Epithelial cell of prostate (primary cell): ENCODE data around the gene ATP2A1.
"Not testable (repeated sequence)": the region's sequence is repeated elsewhere in the genome, so short reads cannot be mapped to it uniquely, and the experiment has no call there.

Experiments
- DNase-seq: peaks from one replicate; pipeline ENCODE4 v3.0.0-alpha.2; 2011; ENCODE audit warnings: low read depth, low spot score
- H3K27ac ChIP-seq: fragments of 450-650 bp; 2 replicates; pipeline ENCODE4 v1.5.1; 2017; ENCODE audit warnings: mild to moderate bottlenecking

Gene ATP2A1

DNA sequence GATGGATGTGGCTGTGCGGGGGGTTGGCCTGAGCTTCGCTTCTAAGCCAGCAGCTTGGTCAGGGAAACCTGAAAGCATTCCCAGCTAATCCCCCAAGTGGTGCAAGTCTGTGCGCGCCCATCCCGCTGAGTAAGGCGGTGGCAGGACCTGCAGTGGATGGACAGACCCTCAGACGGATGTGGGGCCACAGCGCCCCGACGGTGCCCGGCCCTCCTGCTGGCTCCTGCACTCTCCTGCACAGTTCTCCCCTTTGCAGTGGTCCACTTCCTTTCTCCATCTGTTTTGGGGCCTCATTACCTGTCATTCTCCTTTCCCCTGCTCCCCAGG is 2.3 kb downstream of the ATP2A1 start:
- no peak for DNase-seq
- H3K27ac ChIP-seq: no peak overlapping the region

DNA sequence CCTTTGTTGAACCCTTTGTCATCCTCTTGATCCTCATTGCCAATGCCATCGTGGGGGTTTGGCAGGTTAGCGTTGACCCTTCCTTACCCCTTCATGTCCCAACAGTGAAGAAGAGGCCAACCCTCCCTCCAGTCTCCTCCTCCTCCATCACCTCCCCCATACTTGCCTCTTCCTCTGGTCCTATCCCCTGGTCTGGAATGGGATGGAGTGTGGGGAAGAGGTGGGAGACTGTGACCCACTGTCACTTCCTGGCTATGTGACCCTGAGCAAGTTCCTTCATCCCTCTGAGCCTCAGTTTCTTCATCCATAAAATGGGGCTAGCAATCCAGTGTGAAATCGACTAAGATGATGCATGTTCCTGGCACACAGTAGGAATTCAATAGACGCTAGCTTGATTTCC is 2.7 kb downstream of the ATP2A1 start:
- no peak overlapping the region for H3K27ac ChIP-seq
- no peak for DNase-seq

DNA sequence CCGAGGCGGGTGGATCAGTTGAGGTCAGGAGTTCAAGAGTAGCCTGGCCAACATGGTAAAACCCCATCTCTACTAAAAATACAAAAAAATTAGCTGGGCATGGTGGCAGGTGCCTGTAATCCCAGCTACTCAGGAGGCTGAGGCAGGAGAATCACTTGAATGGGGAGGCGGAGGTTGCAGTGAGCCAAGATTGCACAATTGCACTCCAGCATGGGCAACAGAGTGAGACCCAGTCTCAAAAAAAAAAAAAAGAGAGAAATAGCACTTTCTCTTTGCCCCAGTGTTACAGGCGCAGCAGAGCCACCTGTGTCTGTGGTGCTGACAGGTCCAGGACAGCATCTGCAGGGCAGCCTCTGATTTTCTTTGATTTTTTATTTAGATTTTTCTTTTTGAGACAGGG is 3.3 kb downstream of the ATP2A1 start:
- DNase-seq, H3K27ac ChIP-seq: not testable (repeated sequence)

DNA sequence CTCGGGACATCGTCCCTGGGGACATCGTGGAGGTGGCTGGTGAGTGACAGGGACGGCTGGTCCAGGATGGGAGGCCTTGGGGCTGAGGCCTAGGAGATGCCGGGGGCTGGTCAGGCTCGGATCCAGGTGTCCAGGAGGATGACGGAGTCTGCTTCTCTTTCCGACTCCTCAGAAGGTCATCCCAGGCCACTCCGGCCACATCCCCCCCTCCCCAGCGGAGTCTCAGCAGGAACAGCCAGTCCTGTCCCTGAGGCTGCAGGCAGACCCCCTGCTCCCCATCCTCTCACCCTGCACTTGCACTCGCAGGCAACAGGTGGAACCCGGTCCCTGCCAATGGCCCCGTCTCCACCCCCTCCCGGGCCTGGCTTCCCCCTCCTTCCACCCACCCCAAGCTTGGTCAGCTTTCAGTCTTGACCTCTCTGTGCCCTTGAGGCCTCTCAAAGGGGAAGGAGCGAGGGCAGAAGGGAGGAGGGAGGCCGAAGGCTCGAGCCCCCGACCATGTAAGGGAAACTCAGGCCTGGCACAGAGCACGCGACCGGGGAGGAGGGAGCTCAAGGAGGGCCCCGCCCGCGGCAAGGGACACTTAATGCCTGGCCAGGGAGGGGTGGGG is 4.4 kb downstream of the ATP2A1 start:
- H3K27ac ChIP-seq: no peak overlapping the region
- DNase-seq: no peak

DNA sequence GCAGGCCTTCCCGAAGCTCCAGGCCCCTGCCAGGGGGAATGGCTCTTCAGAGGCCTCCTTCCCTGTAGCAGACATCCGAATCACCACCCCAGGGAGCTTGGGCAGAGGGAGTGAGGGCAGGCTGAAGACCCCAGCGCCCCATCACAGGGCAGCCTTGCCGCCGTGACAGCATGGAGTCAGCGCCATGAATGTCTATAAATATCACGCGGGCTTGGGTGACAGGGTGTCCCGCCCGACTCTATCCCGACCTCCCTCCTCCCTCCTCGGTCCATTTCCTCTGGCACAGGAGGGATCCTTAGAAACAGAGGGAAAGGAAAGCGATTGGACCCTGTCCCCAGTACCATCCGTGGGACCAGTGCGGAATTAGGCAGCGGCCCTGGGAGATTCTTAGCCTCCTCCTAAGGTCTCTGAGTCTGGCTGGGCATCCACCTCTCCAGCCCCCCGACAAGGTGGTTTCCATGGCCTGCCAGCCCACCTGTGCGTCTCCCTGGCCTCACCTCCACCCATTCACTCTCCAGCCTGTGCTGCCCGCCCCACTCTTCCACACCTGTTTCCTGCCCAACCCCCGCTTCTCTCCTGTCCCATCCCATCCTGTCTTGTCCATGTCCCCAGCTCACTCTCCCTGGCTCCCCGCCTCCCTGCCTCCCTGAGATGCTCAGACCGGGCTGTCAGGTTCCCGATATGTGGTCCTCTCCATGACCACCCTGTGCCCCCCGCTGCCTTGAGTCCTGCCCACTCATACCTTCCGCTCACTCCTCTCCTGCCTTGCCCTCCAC is 5.1 kb downstream of the ATP2A1 start:
- no peak overlapping the region for H3K27ac ChIP-seq
- no peak for DNase-seq

DNA sequence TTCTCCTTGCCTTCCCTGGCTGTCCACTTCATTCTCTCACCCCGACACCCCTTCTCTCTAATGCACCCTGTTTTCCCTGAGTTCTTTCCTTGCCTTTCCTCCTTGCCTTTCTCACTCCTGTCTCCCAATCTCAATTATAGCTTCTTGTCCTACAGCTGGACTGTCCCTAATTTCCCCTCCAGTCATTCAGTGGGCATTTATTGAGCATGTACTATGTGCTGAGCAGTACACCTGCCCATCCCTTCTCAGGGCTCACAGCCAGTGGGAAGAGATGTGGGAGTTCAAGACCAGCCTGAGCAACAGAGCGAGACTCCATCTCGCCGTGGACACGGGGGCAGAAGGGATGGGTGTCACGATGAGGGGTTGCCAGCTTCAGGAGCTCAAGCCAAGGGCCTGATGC is 5.8 kb downstream of the ATP2A1 start:
- no peak for DNase-seq
- no peak overlapping the region for H3K27ac ChIP-seq

DNA sequence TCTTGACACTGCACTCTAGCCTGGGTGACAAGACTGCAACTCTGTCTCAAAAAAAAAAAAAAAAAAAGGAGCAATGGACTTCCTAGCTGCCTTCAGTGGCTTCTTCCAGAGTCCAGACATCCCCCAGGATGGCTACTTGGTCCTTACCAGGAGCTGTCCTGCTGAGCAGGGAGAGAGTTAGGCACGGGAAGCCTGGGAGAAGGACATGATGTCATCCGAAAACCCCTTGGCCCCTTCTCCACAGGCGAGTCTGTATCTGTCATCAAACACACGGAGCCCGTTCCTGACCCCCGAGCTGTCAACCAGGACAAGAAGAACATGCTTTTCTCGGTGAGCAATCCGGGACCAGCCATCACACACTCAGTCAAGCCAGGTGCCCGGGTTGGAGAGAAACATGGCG is 8.7 kb downstream of the ATP2A1 start:
- no peak for DNase-seq
- H3K27ac ChIP-seq: no peak overlapping the region

DNA sequence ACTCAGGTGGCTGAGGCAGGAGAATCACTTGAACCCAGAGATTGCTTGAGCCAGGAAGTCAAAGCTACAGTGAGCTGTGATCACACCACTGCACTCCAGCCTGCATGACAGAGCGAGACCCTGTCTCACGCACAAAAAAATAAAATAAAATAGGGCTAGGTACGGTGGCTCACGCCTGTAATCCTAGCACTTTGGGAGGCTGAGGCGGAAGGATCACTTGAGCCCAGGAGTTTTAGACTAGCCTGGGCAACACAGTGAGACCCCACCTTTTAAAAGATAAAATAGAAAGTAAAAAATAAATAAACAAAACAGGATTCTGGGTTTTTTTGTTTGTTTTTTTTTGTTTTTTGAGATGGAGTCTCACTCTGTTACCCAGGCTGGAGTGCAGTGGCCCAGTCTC is 12.1 kb downstream of the ATP2A1 start:
- DNase-seq, H3K27ac ChIP-seq: not testable (repeated sequence)

DNA sequence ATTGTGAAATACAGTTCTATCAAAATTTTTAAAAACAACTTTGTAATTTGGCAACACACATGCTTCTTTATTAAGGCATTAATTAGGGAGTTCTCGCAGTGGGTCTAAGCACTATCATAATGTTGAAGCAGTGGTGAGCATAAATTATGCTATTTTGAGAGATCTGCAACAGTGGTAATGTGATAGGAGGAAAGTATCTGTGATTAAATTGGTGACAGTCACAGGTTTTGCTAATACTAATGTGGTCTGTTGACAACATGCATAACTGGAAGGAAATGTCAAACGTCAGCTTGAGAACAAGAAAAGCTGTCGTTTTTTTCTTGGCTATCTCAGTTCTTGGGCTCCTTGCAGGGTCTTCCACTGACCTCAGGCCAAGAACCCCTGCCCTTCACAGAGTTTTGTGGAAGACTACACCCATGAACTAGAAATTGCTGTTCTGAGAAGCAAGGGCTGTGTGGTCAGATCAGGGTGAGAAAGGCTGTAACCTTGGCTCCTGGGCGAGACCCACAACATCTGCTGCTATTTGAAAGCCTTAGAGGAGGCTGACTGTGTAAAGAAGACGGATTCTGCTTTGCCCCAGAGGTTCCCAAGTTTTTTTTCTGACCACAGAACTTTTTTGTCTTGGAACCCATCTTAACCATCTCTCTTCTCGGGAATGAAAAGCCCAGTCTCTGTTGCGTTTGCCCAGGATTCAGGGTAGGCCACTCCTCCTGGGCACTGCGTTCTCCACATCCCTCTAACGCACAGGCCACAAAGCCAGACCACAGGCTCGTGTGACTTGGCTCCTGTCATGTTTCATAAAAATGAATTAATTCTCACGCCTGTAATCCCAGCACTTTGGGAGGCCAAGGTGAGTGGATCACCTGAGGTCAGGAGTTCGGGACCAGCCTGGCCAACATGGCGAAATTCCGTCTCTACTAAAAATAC is 13.9 kb downstream of the ATP2A1 start:
- no peak overlapping the region for H3K27ac ChIP-seq

DNA sequence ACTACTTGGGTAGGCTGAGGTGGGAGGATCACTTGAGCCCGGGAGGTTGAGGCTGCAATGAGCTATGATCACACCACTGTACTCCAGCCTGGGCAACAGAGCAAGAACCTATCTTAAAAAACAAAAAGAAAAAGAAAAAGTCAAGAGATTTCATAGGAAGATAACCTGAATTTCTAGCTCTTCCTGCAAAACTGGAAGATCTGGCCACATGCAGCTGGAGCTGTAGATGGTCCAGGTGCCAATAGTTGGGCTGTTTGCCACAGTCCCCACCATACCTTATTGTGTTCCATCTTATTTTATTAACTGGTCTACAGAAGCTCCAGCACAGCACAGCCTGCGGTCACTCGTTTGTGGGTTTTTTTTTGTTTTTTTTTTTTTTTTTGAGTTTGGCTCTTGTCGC is 15.0 kb downstream of the ATP2A1 start:
- no peak for DNase-seq

More for the DNA sequence above, 13.9 kb downstream of the ATP2A1 start:
- no peak for DNase-seq

DNA sequence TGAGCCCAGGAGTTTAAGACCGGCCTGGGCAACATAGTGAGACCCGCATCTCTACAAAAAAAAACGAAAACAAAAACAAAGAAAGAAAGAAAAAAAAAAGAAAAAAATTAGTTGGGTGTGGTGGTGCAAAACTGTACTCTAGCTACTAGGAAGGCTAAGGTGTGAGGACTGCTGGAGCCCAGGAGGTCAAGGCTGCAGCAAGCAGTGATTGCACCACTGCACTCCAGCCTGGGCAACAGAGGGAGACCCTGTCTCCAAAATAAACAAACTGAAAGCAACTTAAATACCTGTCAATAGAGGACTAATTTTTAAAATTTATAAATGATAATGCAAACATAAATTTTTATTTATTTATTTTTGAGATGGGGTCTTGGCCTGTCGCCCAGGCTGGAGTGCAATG is 17.3 kb downstream of the ATP2A1 start:
- no peak for DNase-seq
- no peak overlapping the region for H3K27ac ChIP-seq

More for the DNA sequence above, 15.0 kb downstream of the ATP2A1 start:
- no peak overlapping the region for H3K27ac ChIP-seq

DNA sequence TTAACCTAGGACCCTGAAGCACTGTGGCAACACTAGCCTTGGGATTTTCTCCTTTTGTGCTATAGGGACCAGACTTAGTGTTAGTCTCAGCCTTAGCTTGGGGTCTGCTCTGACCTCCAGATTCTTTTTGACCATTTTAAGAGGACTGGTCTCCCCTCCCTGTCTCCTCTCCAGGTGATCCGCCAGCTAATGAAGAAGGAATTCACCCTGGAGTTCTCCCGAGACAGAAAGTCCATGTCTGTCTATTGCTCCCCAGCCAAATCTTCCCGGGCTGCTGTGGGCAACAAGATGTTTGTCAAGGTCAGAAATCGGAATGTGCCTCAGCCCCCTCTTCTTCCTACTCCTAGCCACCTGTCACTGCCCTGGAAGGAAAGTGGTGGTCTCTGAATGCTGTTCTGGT is 19.5 kb downstream of the ATP2A1 start:
- no peak overlapping the region for H3K27ac ChIP-seq
- DNase-seq: no peak

DNA sequence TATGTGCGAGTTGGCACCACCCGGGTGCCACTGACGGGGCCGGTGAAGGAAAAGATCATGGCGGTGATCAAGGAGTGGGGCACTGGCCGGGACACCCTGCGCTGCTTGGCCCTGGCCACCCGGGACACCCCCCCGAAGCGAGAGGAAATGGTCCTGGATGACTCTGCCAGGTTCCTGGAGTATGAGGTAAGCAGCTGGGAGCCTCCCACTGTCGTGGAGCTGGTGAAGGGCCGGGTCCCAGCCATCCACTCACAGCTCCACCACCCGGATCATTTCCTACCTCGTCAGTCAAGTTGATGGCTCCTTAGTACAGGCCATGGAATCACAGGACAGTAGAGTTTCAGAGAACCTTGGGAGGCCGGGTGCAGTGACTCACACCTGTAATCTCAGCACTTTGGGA is 20.0 kb downstream of the ATP2A1 start:
- no peak for DNase-seq

DNA sequence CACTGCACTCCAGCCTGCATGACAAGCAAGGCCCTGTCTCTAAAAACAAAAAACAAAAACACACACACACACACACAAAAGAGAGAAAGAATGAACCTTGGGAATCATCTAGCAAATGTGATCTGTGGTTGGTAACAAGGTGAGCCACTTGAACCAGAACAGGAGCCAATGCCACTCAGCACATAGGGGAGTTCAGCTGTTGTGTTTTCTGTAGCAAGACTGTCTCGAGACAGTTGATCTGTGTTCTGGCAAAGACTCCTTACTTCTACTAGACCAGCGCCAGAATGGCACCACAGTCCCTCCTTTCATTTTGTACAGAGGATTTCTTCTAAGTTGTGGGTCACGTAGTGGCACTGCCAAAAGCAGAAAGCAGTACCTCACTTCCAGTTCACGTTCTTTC is 20.7 kb downstream of the ATP2A1 start:
- DNase-seq: no peak
- no peak overlapping the region for H3K27ac ChIP-seq

More for the DNA sequence above, 20.0 kb downstream of the ATP2A1 start:
- no peak overlapping the region for H3K27ac ChIP-seq

DNA sequence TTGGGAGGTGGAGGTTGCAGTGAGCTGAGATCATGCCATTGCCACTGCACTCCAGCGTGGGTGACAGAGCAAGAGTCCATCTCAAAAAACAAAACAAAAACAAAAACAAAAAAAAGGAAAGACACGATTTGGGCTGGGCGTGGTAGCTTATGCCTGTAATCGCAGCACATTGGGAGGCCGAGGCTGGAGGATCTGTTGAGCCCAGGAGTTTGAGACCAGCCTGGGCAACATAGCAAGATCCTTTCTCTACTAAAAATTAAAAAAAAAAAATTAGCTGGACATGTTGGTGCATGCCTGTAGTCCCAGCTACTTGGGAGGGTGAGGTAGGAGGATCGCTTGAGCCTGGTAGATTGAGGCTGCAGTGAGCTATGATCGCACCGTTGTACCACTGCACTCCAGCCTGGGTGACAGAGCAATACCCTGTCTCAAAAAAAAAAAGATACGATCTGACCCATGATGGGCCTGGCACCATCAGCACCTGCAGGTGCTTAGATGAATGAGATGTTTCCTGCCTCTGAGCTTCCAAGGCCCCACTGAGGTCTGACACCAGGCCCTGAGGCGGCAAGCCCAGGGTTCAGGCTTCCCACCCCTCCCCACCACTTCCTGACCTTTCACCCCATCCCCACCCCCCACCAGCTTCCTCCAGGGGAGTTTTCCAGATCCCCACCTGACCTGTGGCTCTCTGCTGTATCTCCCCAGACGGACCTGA is 21.7 kb downstream of the ATP2A1 start:
- no peak for DNase-seq
- H3K27ac ChIP-seq: no peak overlapping the region

DNA sequence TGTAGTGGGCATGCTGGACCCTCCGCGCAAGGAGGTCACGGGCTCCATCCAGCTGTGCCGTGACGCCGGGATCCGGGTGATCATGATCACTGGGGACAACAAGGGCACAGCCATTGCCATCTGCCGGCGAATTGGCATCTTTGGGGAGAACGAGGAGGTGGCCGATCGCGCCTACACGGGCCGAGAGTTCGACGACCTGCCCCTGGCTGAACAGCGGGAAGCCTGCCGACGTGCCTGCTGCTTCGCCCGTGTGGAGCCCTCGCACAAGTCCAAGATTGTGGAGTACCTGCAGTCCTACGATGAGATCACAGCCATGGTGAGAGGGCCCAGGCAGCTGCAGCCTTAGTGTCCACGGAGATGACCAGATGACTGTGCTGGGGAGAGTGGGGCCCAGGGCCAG is 22.3 kb downstream of the ATP2A1 start:
- no peak overlapping the region for H3K27ac ChIP-seq
- DNase-seq: no peak

DNA sequence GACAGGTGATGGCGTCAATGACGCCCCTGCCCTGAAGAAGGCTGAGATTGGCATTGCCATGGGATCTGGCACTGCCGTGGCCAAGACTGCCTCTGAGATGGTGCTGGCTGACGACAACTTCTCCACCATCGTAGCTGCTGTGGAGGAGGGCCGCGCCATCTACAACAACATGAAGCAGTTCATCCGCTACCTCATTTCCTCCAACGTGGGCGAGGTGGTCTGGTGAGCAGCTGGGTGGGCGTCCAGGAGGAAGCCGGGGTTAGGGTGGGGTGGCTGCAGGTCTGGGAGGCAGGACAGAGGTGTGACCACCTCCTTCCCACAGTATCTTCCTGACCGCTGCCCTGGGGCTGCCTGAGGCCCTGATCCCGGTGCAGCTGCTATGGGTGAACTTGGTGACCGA is 23.6 kb downstream of the ATP2A1 start:
- no peak overlapping the region for H3K27ac ChIP-seq
- DNase-seq: no peak

DNA sequence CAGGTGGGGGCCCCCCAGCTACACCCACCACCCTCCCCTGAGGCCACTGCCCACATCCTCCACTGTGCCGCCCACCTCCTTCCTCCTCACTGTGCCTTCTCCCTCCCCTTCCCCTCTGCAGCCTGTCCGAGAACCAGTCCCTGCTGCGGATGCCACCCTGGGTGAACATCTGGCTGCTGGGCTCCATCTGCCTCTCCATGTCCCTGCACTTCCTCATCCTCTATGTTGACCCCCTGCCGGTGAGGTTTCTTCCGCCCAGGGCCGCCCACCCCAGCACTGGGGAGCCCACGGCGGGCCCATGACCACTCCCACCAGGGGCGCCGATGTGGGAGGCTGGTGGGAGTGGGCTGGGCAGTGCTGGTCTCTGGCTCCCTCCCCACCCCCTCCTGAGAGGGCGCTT is 24.6 kb downstream of the ATP2A1 start:
- no peak for DNase-seq
- H3K27ac ChIP-seq: no peak overlapping the region

DNA sequence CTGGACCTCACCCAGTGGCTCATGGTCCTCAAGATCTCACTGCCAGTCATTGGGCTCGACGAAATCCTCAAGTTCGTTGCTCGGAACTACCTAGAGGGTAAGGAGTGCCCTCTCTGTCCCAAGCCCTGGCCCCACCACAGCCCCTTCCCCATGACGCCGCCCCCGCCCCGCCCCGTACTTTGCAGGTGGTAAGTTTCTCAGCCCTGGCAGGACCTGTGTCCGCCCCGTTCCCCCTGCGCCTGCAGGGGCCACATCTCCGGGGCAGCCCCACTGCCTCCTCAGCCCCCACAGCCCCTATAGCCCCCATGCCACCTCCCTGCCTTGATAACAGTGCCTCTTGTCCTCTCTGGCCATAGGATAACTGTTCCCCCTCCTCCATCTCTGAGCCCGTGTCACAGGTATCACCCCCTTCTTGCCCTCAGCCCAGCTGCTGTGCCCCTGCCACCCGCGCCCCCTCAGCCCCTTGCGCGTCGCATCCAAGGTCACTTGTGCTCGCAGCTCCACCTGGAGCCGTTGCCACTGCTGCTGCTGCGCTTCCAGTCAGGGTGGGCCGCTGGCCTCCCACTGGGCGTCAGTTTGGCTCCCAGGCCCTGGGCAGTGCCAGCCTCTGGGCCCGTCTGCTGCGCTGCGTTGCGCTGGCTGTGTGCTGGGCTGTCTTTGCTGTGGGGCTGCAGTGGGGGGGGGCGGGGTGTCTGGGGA is 25.2 kb downstream of the ATP2A1 start:
- H3K27ac ChIP-seq: no peak overlapping the region
- DNase-seq: no peak

DNA sequence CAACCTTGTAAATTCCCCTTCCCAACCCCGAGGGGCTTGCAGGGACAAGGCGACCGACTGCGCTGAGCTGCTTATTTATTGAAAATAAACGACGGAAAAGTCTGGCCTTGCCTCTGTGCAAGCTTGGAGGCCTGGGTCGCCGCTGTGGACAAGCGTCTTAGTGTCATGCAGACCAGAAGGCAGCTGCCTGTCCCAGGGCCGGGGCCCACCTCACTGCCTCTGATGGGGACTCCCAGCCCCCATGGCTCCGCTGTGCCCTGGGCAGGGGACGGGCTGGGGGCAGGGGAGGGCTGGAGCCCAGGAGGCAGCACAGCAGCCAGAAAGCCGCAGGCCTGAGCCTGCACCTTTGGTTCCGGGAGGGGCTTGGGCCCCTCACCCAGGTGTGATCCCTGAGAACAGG is 26.1 kb downstream of the ATP2A1 start:
- no peak overlapping the region for H3K27ac ChIP-seq
- no peak for DNase-seq
